ENCODE results near the gene BCL2L12.
"Not testable (repeated sequence)": the region's sequence is repeated elsewhere in the genome, so short reads cannot be mapped to it uniquely, and the experiment has no call there.

BCL2L12 gene

GRCh38 chr19:49704888-49705642 is 39.3 kb downstream of the BCL2L12 start:
- no peak for DNase-seq

- DNase-seq, result no peak
Measured at GRCh38 chr19:49705919-49706318, 40.2 kb downstream of the BCL2L12 start.

- no peak for DNase-seq
Measured at GRCh38 chr19:49710372-49710951, 44.7 kb downstream of the BCL2L12 start.

- DNase-seq, result no peak
Measured at GRCh38 chr19:49712397-49712859, 46.7 kb downstream of the BCL2L12 start.

- no peak for DNase-seq
Measured at GRCh38 chr19:49713236-49713845, 47.6 kb downstream of the BCL2L12 start.

GRCh38 chr19:49716154-49716553 is 50.4 kb downstream of the BCL2L12 start:
- no peak for DNase-seq

GRCh38 chr19:49718511-49718910 is 52.8 kb downstream of the BCL2L12 start:
- no peak for DNase-seq

- DNase-seq, result no peak
Measured at GRCh38 chr19:49718991-49719390, 53.3 kb downstream of the BCL2L12 start.

GRCh38 chr19:49719420-49719819 is 53.7 kb downstream of the BCL2L12 start:
- DNase-seq, result not testable (repeated sequence)

All from hypothalamus (tissue), 51 donors.